ENCODE data around the gene MTSS2.
"Not testable (repeated sequence)": the region's sequence is repeated elsewhere in the genome, so short reads cannot be mapped to it uniquely, and the experiment has no call there.

MTSS2 gene

GRCh38 chr16:70684146-70685060 lies 1.4 kb downstream of the MTSS2 start:
- DNase-seq: no peak

- DNase-seq: no peak
These were observed 2.5 kb downstream of the MTSS2 start for GRCh38 chr16:70683146-70683944.

DNA sequence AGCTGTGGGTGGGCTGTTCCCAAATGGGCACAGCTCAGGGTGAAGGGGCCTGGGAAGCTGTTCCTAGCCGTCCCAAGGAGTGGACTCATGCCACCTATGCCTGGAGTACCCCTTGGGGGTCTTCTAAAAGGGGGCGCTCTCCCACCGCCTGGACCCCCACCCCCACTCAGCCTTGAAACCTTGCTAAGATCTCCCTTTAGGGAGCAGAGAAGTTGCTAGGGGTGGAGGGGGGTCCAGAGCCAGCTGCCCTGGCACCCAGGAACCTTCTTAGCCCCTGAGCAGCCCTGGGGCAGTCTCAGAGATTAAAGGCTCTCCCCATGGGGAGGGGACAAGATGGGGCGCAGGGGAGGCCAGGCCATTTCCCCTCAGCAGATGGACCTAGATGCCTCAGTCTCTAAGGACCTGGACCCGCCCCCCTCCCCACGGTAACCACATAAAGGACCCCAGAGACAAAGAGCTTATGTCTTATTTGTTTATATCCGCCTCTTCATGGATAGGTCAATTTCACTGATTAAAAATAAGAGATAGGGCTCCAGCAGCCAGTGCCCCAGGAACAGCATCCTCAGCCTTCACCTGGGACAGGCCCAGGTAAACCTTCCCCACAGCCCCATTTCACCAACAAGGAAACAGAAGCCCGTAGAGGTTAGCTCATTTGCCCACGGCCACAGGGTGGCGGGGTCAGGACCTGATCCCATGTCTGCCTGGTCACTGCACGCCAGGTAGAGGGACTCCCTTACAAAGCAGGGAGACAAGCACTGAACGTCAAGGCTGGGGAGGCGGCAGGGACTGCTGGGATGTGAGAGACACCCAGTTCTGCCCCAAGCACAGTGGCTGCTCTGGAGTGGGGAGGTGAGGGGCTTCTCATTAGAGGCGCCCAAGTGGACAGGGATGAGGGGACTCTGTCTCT lies 3.4 kb downstream of the MTSS2 start:
- no peak for DNase-seq

DNA sequence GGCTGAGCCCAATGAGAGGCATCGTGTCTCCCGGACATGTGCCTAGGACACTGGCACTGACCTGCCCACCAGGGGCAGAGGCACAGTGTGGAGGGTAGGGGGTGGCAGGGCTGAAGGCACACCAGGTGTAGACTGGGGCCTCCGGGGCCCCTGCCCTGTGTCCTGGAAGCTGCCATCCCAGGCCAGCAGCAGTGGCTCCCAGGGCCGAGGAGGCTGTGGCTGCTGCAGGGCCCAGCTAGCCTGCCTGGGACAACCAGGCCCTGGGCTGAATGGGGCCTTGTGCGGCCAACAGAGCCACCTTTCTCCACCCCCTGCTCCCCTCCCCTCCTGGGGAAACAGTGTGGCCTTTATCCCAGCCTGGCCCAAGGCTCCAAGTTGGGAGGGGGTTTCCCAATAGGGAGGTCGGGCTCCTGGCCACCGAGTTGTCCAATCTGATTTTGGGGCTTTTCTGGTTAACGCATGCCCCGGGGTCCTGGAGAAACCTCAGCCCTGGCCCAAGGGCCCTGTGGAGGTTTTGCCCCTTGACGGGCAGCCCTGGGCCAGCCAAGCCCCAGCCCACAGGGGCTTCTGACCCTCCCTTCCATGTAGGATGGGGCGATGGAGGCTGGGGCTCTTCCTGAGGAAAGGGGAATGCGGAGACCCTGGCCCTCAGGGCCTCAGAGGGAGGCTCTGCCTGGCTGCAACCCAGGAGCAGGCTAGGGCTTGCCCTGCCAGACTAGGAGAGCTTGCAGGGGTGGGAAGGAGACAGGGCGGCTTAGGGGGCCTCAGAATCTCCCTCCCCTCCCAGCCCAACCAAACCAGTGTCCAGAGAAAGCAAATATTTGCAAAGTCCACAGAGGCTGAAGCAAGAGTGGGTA lies 4.2 kb downstream of the MTSS2 start:
- no peak for DNase-seq

DNA sequence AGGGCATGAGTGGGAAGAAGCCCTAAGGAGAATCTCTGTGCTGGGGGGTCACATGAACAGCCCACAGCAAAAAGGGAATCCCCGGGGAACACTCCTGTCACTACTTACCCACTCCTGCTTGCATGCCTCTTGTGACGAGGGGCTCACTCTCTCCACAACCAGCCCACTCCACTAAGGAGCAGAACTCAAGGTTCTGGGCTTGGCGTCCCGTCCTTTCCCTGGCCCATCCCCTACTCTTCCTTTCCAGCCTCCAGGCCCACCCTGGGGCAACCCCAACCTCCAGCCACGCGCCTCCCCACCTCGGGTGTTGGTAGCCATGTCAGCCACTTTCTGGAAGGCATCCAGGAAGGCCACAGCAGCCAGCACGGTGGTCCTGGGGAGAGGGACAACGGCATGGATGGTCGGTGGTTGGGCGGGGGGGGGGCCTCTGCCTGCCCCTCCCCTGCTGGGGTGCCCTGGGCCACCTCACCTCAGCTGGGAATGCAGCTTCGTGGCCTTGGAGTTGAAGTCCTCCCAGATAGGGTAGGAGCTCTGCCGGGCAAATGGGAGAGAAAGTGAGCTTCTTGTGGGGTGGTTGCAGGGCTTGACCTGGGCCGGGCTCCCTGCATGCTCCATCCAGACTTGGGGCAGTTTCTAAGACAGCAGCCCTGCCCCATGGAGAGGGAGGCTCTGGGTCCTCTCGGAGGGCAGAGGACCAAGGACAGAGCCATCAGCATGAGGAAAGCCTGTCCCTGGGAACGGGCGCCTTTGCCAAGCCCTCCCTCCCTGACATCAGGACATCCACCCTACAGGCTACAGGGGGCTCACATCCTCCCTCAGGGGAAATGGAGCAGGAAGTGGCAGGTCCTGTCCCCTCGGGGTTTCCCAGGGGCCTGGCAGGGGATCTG lies 5.1 kb downstream of the MTSS2 start:
- DNase-seq: no peak

DNA sequence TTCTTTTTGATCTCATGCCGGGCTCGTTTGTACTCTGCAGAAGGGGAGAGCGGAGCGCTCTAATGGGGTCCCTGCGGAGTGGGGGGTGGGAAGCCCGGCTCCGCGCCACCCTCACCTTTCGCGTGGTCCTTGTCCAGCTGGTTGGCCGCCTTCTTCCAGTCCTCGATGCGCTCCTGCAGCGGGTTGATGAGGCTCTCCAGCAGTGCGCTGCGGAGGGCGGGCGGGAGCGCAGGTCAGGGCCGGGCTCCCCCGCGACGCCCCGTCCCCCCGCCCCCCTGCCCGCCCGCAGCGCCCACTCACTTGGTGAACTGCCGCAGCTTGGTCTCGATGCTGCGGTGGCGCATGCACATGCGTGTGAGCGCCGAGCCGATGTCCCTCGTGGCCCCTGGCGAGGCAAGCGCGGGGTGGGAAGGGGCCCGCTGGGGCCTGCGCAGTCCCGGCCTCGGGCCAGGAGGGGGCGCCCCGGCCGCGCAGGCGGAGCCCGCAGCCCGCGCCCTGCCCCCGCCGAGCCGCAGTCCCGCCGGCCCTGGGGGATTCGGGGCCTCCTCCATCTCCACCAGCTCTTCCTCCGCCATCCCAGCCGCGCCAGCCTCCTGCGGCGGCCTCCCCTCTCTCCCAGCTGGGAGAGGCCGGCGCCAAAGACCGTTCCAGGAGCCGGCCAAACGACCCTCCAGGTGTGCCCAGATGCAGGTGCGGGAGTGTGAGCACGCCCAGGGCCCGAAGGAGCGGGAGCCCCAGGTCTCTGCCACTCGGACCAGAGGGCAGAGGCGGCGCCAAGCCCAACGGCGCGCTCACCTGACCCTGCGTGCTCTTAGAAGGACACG lies 6.0 kb downstream of the MTSS2 start:
- no peak for DNase-seq

GRCh38 chr16:70678898-70679670 lies 6.8 kb downstream of the MTSS2 start:
- DNase-seq: no peak

DNA sequence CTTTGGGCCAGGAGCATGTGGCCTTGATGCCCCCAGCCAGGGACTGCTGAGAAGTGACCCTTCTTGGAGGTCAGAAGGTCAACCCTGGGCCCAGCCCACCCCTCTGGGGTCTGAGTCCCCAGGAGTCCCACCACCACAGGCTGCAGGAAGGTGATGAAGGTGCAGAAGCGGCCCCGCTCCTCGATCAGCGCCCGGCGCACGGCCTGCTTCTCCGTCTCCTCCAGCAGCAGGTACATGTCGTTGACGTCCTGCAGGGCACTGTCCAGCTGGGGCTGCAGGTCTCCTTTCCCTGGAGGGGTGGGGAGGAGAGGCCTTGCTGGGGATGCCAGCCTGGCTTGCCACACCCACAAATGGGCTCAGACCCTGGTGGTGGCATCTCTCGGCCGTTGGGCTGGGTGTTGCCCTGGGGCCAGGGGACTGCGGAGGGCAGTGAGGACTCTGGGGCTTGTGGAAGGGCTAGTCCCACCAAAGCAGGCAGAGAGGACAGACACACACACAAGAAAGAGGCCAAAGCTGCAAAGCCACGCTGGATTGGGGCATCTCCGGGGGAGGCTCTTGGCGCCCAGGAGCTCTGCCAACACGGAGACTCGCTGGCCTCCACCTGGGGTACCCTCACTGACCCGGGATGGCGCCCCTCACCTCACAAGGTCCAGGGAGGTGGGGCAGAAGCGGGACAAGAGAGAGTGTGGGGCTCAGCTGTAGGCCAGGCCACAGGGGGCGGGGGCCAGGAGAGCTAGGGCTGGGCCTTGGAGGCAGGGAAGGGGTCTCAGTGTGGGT lies 7.5 kb downstream of the MTSS2 start:
- DNase-seq: no peak

DNA sequence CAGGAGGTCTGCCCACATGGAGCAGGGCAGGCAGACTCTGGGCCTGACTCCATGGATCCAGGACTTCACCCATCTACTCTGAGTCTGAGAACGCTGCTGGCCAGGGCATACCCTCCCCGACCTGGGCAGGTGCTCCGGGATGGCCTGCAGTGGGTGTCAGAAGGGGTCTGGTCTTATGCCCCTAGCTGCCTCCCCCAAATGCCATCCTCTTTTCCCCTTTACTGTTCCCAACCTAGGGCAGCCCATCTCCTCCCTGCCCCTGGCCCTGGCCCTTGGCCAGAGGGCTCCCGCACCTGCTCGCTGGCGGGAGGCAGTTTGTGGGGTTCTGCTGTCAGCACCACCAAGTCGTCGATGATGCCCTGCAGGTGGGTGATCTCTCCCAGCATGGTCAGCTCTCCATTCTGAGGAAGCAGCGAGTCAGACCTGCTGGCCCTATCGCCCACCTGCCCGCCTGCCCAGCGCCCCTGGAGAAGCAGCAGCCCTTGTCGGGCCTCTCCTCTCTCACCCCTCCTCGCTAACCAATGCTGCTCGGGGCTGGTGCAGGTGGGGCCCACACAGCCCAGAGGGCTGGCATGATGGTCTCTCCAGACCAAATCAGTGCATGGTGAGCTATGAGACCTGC lies 8.2 kb downstream of the MTSS2 start:
- DNase-seq: no peak

GRCh38 chr16:70676675-70677498 lies 9.0 kb downstream of the MTSS2 start:
- no peak for DNase-seq

DNA sequence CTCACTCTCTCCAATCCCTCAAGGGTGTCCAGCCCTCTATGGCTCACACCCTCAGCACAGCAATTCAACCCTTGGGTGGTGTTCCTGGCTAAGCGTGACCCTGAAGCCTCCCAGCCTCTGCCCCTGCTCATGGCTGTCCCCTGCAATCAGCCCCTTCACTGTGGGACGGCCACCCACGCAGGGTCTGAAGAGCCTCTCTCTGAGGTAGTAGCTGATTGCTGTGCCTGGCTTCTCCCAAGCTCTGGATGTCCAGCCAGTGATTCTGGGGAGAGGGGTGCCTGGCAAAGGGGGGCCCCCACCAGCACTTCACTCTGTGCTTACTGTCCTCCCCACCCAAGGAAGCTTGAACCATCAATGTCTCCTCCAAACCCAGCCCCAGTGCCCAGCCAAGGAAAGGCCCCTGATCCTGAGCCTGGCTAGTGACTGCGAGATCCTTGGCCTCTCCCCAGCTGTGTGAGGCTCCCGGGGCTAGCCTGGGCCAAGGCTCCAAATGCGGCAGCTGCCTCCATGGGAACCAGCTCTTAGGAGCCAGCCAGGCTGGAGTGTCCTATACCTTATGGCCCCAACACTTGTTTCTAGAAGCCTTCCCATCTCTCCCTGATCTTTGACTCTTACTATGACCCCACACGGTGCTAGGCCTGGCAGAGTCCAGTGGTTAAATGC lies 9.9 kb downstream of the MTSS2 start:
- DNase-seq: no peak

GRCh38 chr16:70674221-70675014 lies 11.4 kb downstream of the MTSS2 start:
- DNase-seq: no peak

DNA sequence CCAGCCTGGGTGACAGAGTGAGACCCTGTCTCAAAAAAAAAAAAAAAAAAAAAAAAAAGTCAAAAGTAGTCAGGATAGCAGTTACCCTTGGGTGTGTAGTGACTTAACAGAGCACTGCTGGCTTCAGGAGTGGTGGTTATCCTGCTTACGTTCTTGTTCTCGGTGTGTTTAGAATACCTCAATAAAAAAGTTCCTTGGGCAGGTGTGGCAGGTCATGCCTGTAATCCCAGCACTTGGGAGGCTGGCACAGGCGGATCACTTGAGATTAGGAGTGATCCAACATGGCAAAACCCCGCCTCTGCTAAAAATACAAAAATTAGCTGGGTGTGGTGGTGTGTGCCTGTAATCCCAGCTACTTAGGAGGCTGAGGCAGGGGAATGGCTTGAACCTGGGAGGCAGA lies 14.9 kb downstream of the MTSS2 start:
- DNase-seq: not testable (repeated sequence)

GRCh38 chr16:70670175-70670574 lies 15.7 kb downstream of the MTSS2 start:
- no peak for DNase-seq

All from NCI-H345 (cell line).